IMR-90 (cell line): Measurements from ENCODE around the gene ROS1. TPM values are rescaled to one million over a fixed set of nuclear protein-coding genes. Genes with fewer than 3 reads are reported as not detected.

Experiments used
- ATAC-seq: fragments of 200-7000 bp; cut with Tn5 transposase; 2 replicates; pipeline ENCODE4 v1.9.1; 2020; ENCODE audit warnings: low read depth, mild to moderate bottlenecking, moderate library complexity
- BruUV-seq: library from RNA; stranded (reverse); fragments of 400-500 nt; replicated peaks from 2 replicates; lab custom pipeline; 2021; lab: Mats Ljungman, UMichigan
- CTCF ChIA-PET: fragments of 300-600 bp; formaldehyde crosslinking; extraction: SDS; loops from one replicate; lab custom pipeline; 2021; ENCODE audit warnings: antibody characterized with exemption; lab: Yijun Ruan, JAX
- POLR2A ChIA-PET: fragments of 300-600 bp; sonication (Branson Sonifier 250); formaldehyde crosslinking; loops from one replicate; lab custom pipeline; 2022; ENCODE audit warnings: antibody characterized with exemption; ENCODE audit not compliant: unreplicated experiment; lab: Charles Lee
- DNase-seq: peaks from one replicate; pipeline ENCODE4 v3.0.0; 2013
- H2AFZ ChIP-seq: replicated peaks from 2 replicates; pipeline ENCODE3; 2013; ENCODE audit warnings: low read length, mild to moderate bottlenecking; ENCODE audit not compliant: poor library complexity
- H2AK5ac ChIP-seq: 2 replicates; pipeline ENCODE4 v1.6.1; 2013; ENCODE audit warnings: low read depth, low read length, inconsistent platforms
- H2AK9ac ChIP-seq: replicated peaks from 2 replicates; pipeline ENCODE3; 2013; ENCODE audit warnings: mild to moderate bottlenecking, low read depth, low read length, moderate library complexity; ENCODE audit not compliant: poor library complexity
- H2BK120ac ChIP-seq: 2 replicates; pipeline ENCODE4 v1.6.1; 2013; ENCODE audit warnings: low read depth, low read length, inconsistent platforms
- H2BK15ac ChIP-seq: 3 replicates; pipeline ENCODE4 v1.6.1; 2013; ENCODE audit warnings: low read depth, low read length, inconsistent platforms
- H2BK20ac ChIP-seq: 2 replicates; pipeline ENCODE4 v1.6.1; 2013; ENCODE audit warnings: low read depth, mild to moderate bottlenecking, inconsistent platforms, low read length, moderate library complexity
- H2BK5ac ChIP-seq: 2 replicates; pipeline ENCODE4 v1.6.1; 2013; ENCODE audit warnings: mild to moderate bottlenecking, low read depth, low read length, inconsistent platforms; ENCODE audit not compliant: poor library complexity, severe bottlenecking
- H3K14ac ChIP-seq: replicated peaks from 2 replicates; pipeline ENCODE4 v1.6.1; 2013; ENCODE audit warnings: low read depth, low read length, inconsistent platforms
- H3K18ac ChIP-seq: 2 replicates; pipeline ENCODE4 v1.6.1; 2013; ENCODE audit warnings: low read depth, low read length, control low read depth
- H3K23ac ChIP-seq: 2 replicates; pipeline ENCODE4 v1.6.1; 2013; ENCODE audit warnings: low read depth, low read length, inconsistent platforms
- H3K27ac ChIP-seq: 2 replicates; pipeline ENCODE4 v1.5.1; 2013; ENCODE audit warnings: mild to moderate bottlenecking, control low read depth, low read length; ENCODE audit not compliant: insufficient read depth
- H3K27me3 ChIP-seq: 2 replicates; pipeline ENCODE4 v1.6.1; 2013; ENCODE audit warnings: low read length; ENCODE audit not compliant: control insufficient read depth, insufficient read depth
- H3K36me3 ChIP-seq: 2 replicates; pipeline ENCODE4 v1.6.1; 2013; ENCODE audit warnings: low read length, mixed read lengths; ENCODE audit not compliant: control insufficient read depth, insufficient read depth
- H3K4ac ChIP-seq: 2 replicates; pipeline ENCODE4 v1.6.1; 2013; ENCODE audit warnings: low read depth, low read length, inconsistent platforms
- H3K4me1 ChIP-seq: 2 replicates; pipeline ENCODE4 v1.6.1; 2013; ENCODE audit warnings: low read length, mixed read lengths; ENCODE audit not compliant: control insufficient read depth, insufficient read depth
- H3K4me2 ChIP-seq: 2 replicates; pipeline ENCODE4 v1.6.1; 2013; ENCODE audit warnings: low read depth, mild to moderate bottlenecking, control low read depth, low read length, moderate library complexity
- H3K4me3 ChIP-seq: 2 replicates; pipeline ENCODE4 v1.5.1; 2013; ENCODE audit warnings: low read depth, mild to moderate bottlenecking, control low read depth, low read length, moderate library complexity; ENCODE audit not compliant: insufficient read depth
- H3K56ac ChIP-seq: 2 replicates; pipeline ENCODE4 v1.6.1; 2013; ENCODE audit warnings: low read length, inconsistent platforms; ENCODE audit not compliant: insufficient read depth; ENCODE audit errors: extremely low read depth
- H3K79me1 ChIP-seq, 2 experiments: 2 replicates each; pipeline ENCODE4 v1.6.1; 2013; ENCODE audit warnings: low read length in 2 of 2, inconsistent platforms in 1 of 2, low read depth in 1 of 2
- H3K9ac ChIP-seq: 2 replicates; pipeline ENCODE4 v1.6.1; 2013; ENCODE audit warnings: low read depth, low read length, control low read depth
- H3K9me1 ChIP-seq: 2 replicates; pipeline ENCODE4 v1.6.1; 2013; ENCODE audit warnings: low read length, inconsistent platforms; ENCODE audit not compliant: insufficient read depth
- H3K9me3 ChIP-seq: 2 replicates; pipeline ENCODE4 v1.6.1; 2013; ENCODE audit warnings: low read length; ENCODE audit not compliant: control insufficient read depth, insufficient read depth
- H4K20me1 ChIP-seq: 2 replicates; pipeline ENCODE4 v1.6.1; 2013; ENCODE audit warnings: low read length, inconsistent platforms; ENCODE audit not compliant: insufficient read depth
- H4K5ac ChIP-seq: 2 replicates; pipeline ENCODE4 v1.6.1; 2013; ENCODE audit warnings: mild to moderate bottlenecking, low read depth, low read length, control low read depth
- H4K8ac ChIP-seq, 2 experiments: 2 replicates each; pipeline ENCODE4 v1.6.1; 2013; ENCODE audit warnings: low read depth in 2 of 2, low read length in 2 of 2, control low read depth in 1 of 2, inconsistent platforms in 1 of 2
- H4K91ac ChIP-seq: 2 replicates; pipeline ENCODE4 v1.6.1; 2013; ENCODE audit warnings: low read depth, low read length, inconsistent platforms; ENCODE audit not compliant: insufficient read depth
- BHLHE40 ChIP-seq: fragments of 150-350 bp; IDR thresholded peaks from 2 replicates; pipeline ENCODE4 v1.6.1; 2016; ENCODE audit warnings: mild to moderate bottlenecking, low read depth, low read length
- CEBPB ChIP-seq: IDR thresholded peaks from 2 replicates; pipeline ENCODE4 v1.6.1; 2012; ENCODE audit warnings: low read depth, low read length, improper control_type of control experiment
- CHD1 ChIP-seq: IDR thresholded peaks from 2 replicates; pipeline ENCODE4 v1.6.1; 2012; ENCODE audit warnings: low read depth, low read length, improper control_type of control experiment
- CTCF ChIP-seq: conservative IDR thresholded peaks from 2 replicates; pipeline ENCODE4 v1.5.1; 2012; ENCODE audit warnings: mild to moderate bottlenecking, low read depth, low read length, improper control_type of control experiment
- ELK1 ChIP-seq: fragments of 150-350 bp; IDR thresholded peaks from 2 replicates; pipeline ENCODE4 v1.6.1; 2016; ENCODE audit warnings: low read depth, mild to moderate bottlenecking, low read length, moderate library complexity, borderline replicate concordance
- FOS ChIP-seq: fragments of 150-350 bp; IDR thresholded peaks from 2 replicates; pipeline ENCODE4 v1.6.1; 2016; ENCODE audit warnings: low read depth, low read length
- MAFK ChIP-seq: IDR thresholded peaks from 2 replicates; pipeline ENCODE4 v1.6.1; 2012; ENCODE audit warnings: low read depth, low read length, improper control_type of control experiment
- MAZ ChIP-seq: IDR thresholded peaks from 2 replicates; pipeline ENCODE4 v1.6.1; 2012; ENCODE audit warnings: low read depth, mild to moderate bottlenecking, low read length, improper control_type of control experiment, moderate library complexity, borderline replicate concordance
- MXI1 ChIP-seq: IDR thresholded peaks from 2 replicates; pipeline ENCODE4 v1.6.1; 2012; ENCODE audit warnings: low read depth, mild to moderate bottlenecking, low read length, moderate library complexity, borderline replicate concordance
- NFE2L2 ChIP-seq: fragments of 150-350 bp; IDR thresholded peaks from 2 replicates; pipeline ENCODE4 v1.6.1; 2016; ENCODE audit warnings: low read depth, mild to moderate bottlenecking, low read length
- POLR2A ChIP-seq: IDR thresholded peaks from 2 replicates; pipeline ENCODE4 v1.6.1; 2012; ENCODE audit warnings: mild to moderate bottlenecking, low read depth, low read length
- RAD21 ChIP-seq: IDR thresholded peaks from 2 replicates; pipeline ENCODE4 v1.6.1; 2012; ENCODE audit warnings: low read length, improper control_type of control experiment
- RCOR1 ChIP-seq: IDR thresholded peaks from 2 replicates; pipeline ENCODE4 v1.6.1; 2012; ENCODE audit warnings: mild to moderate bottlenecking, low read length, improper control_type of control experiment; ENCODE audit not compliant: insufficient replicate concordance
- RFX5 ChIP-seq: IDR thresholded peaks from 2 replicates; pipeline ENCODE4 v1.8.0; 2012; ENCODE audit warnings: low read depth, mild to moderate bottlenecking, low read length, moderate library complexity
- SMC3 ChIP-seq: fragments of 150-350 bp; IDR thresholded peaks from 2 replicates; pipeline ENCODE4 v1.6.1; 2016; ENCODE audit warnings: low read depth, mild to moderate bottlenecking, antibody characterized with exemption, low read length, moderate library complexity
- WGBS, 2 experiments: methylation state at CpG; one replicate each; pipeline versions ENCODE4 v1.1.5 to v1.1.7; 2013; ENCODE audit warnings: missing lambda C conversion rate in 2 of 2; ENCODE audit not compliant: insufficient read length in 1 of 2; ENCODE audit errors: extremely low coverage in 2 of 2; 5-methylcytosine and 5-hydroxymethylcytosine counted together
- dilution Hi-C: fragments of 300-500 bp; cut with HindIII; formaldehyde crosslinking; loops from one replicate; pipeline ENCODE4 v1.14.3; 2018; ENCODE audit warnings: low sequenced_read_pairs; ENCODE audit not compliant: unreplicated experiment
- in situ Hi-C: fragments of 300-500 bp; cut with MboI; formaldehyde crosslinking; loops from 3 replicates; pipeline ENCODE4 v1.14.3; 2019; ENCODE audit warnings: low sequenced_read_pairs, inconsistent platforms, mixed read lengths
- intact Hi-C: fragments of 100-400 bp; cut with micrococcal nuclease; formaldehyde crosslinking; loops from 2 replicates; pipeline ENCODE4 v1.10.0; 2022
- polyA plus RNA-seq, 3 experiments: library from polyadenylated mRNA; depleted of rRNA; stranded (reverse); fragments of >200 nt; gene quantifications; 2 replicates each; pipeline ENCODE4 v1.2.3, GENCODE V29; 2012; ENCODE audit warnings: low replicate concordance in 1 of 3
- total RNA-seq: library from RNA; depleted of rRNA; stranded (reverse); fragments of >200 nt; gene quantifications from 2 replicates; pipeline ENCODE4 v1.2.3, GENCODE V29; 2012
- TF ChIP-seq, protein P1 (sequence below): fragments of 150-350 bp; IDR thresholded peaks from 2 replicates; pipeline ENCODE4 v1.6.1; 2017; ENCODE audit warnings: mild to moderate bottlenecking, antibody characterized with exemption, low read length, low read depth

ROS1 gene
- total and polyA plus RNA-seq, 2 of the 4 experiments (the other 2 are of a cell fraction) = under 0.01 to 0.03 TPM

- H2AK5ac ChIP-seq = no peak overlapping the region
- H3K4me2 ChIP-seq = no peak overlapping the region
- WGBS, 2 experiments = 11% methylated on average over 3 of the region's 11 CpGs; no CpG with 5 or more reads in 1 of the 2 experiments
- no peak overlapping the region for H3K4me3 ChIP-seq
- H3K36me3 ChIP-seq = no peaks in the 10 kb centered on the region
- no peak overlapping the region for H2BK20ac ChIP-seq
- H2BK15ac ChIP-seq = no peak overlapping the region
- dilution Hi-C loops = no loop called here
- CTCF ChIA-PET = no interaction called here
- no peak overlapping the region for H3K4ac ChIP-seq
- no peak overlapping the region for H2BK120ac ChIP-seq
- intact Hi-C loops = no loop called here
- POLR2A ChIA-PET = no interaction called here
- no peak for DNase-seq
- TF ChIP-seq NFE2L2 = no peak
- no peak for TF ChIP-seq CTCF
- no peak for TF ChIP-seq SMC3
- no peak for TF ChIP-seq BHLHE40
- TF ChIP-seq, protein P1, sequence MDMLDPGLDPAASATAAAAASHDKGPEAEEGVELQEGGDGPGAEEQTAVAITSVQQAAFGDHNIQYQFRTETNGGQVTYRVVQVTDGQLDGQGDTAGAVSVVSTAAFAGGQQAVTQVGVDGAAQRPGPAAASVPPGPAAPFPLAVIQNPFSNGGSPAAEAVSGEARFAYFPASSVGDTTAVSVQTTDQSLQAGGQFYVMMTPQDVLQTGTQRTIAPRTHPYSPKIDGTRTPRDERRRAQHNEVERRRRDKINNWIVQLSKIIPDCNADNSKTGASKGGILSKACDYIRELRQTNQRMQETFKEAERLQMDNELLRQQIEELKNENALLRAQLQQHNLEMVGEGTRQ = no peak
- no peak for TF ChIP-seq RCOR1
- TF ChIP-seq CEBPB = no peak
- no peak for TF ChIP-seq CHD1
- no peak for TF ChIP-seq MXI1
- no peak for TF ChIP-seq RFX5
- TF ChIP-seq POLR2A = no peak
- no peak for TF ChIP-seq FOS
- TF ChIP-seq RAD21 = no peak
- TF ChIP-seq MAFK = no peak
- TF ChIP-seq MAZ = no peak
- TF ChIP-seq ELK1 = no peak
- no peak overlapping the region for H3K9ac ChIP-seq
- no peak overlapping the region for H3K23ac ChIP-seq
- no peak overlapping the region for H4K5ac ChIP-seq
- peaks cover 4% of the 10 kb centered on the region for H3K9me3 ChIP-seq
- no peaks in the 10 kb centered on the region for H4K20me1 ChIP-seq
- H3K27ac ChIP-seq = no peak overlapping the region
- H3K79me1 ChIP-seq = no peaks in the 10 kb centered on the region
- no peak overlapping the region for H3K56ac ChIP-seq
- no peaks in the 10 kb centered on the region; the same call in 1 of the 2 replicates for H3K4me1 ChIP-seq
- ATAC-seq = no peak
- H2AK9ac ChIP-seq = no peak overlapping the region
- no peak overlapping the region for H2AFZ ChIP-seq
- H2BK5ac ChIP-seq = no peak overlapping the region
- in situ Hi-C loops = no loop called here
- peaks cover 84% of the 10 kb centered on the region for H3K27me3 ChIP-seq
- H3K14ac ChIP-seq = no peak overlapping the region
- no TSS peak for BruUV-seq
- no peak overlapping the region for H3K18ac ChIP-seq
- no peak overlapping the region for H4K8ac ChIP-seq
- H3K9me1 ChIP-seq = no peaks in the 10 kb centered on the region
- no peak overlapping the region for H4K91ac ChIP-seq
These were observed 157.8 kb downstream of the ROS1 start for GRCh38 chr6:117267766-117268534.
